ENCODE measurements around the gene CDH11.

Gene CDH11

GRCh38 chr16:65070831-65071432 lies 50.9 kb downstream of the CDH11 start:
- no peak for DNase-seq (ENCODE audit: low read depth in 2 of 2)

GRCh38 chr16:65069766-65070165 lies 52.1 kb downstream of the CDH11 start:
- DNase-seq (ENCODE audit: low read depth in 2 of 2): no peak

- no peak for DNase-seq (ENCODE audit: low read depth in 2 of 2)
Measured at GRCh38 chr16:65069065-65069464, 52.8 kb downstream of the CDH11 start.

- no peak for DNase-seq (ENCODE audit: low read depth in 2 of 2)
Measured at GRCh38 chr16:65068151-65068740, 53.6 kb downstream of the CDH11 start.

GRCh38 chr16:65066651-65067050 lies 55.2 kb downstream of the CDH11 start:
- DNase-seq (ENCODE audit: low read depth in 2 of 2): no peak

- no peak for DNase-seq (ENCODE audit: low read depth in 2 of 2)
Measured at GRCh38 chr16:65065031-65065430, 56.8 kb downstream of the CDH11 start.

- no peak for DNase-seq (ENCODE audit: low read depth in 2 of 2)
Measured at GRCh38 chr16:65064131-65064530, 57.7 kb downstream of the CDH11 start.

- DNase-seq (ENCODE audit: low read depth in 2 of 2): no peak
Measured at GRCh38 chr16:65062736-65063583, 58.9 kb downstream of the CDH11 start.

GRCh38 chr16:65061935-65062518 lies 59.8 kb downstream of the CDH11 start:
- DNase-seq (ENCODE audit: low read depth in 2 of 2): no peak

GRCh38 chr16:65061263-65061662 lies 60.6 kb downstream of the CDH11 start:
- no peak for DNase-seq (ENCODE audit: low read depth in 2 of 2)

- DNase-seq (ENCODE audit: low read depth in 2 of 2): no peak
Measured at GRCh38 chr16:65059406-65059980, 62.4 kb downstream of the CDH11 start.

- no peak for DNase-seq (ENCODE audit: low read depth in 2 of 2)
Measured at GRCh38 chr16:65057184-65057583, 64.7 kb downstream of the CDH11 start.

- no peak for DNase-seq (ENCODE audit: low read depth in 2 of 2)
Measured at GRCh38 chr16:65054457-65054856, 67.4 kb downstream of the CDH11 start.

GRCh38 chr16:65049679-65050078 lies 72.2 kb downstream of the CDH11 start:
- no peak for DNase-seq (ENCODE audit: low read depth in 2 of 2)

GRCh38 chr16:65045961-65046360 lies 75.9 kb downstream of the CDH11 start:
- no peak for DNase-seq (ENCODE audit: low read depth in 2 of 2)

- no peak for DNase-seq (ENCODE audit: low read depth in 2 of 2)
Measured at GRCh38 chr16:65044873-65045272, 77.0 kb downstream of the CDH11 start.

GRCh38 chr16:65044026-65044425 lies 77.8 kb downstream of the CDH11 start:
- no peak for DNase-seq (ENCODE audit: low read depth in 2 of 2)

- no peak for DNase-seq (ENCODE audit: low read depth in 2 of 2)
Measured at GRCh38 chr16:65042438-65043365, 79.2 kb downstream of the CDH11 start.

- DNase-seq (ENCODE audit: low read depth in 2 of 2): no peak
Measured at GRCh38 chr16:65041667-65042066, 80.2 kb downstream of the CDH11 start.

GRCh38 chr16:65038100-65038499 lies 83.8 kb downstream of the CDH11 start:
- DNase-seq (ENCODE audit: low read depth in 2 of 2): no peak

GRCh38 chr16:65037556-65037955 lies 84.3 kb downstream of the CDH11 start:
- DNase-seq (ENCODE audit: low read depth in 2 of 2): no peak
